Retina (tissue), 1 donor: ENCODE measurements around the gene ABCA13.

Source experiments
- DNase-seq: peaks from one replicate; pipeline ENCODE4 v3.0.0-alpha.2; 2016

ABCA13 gene

DNA sequence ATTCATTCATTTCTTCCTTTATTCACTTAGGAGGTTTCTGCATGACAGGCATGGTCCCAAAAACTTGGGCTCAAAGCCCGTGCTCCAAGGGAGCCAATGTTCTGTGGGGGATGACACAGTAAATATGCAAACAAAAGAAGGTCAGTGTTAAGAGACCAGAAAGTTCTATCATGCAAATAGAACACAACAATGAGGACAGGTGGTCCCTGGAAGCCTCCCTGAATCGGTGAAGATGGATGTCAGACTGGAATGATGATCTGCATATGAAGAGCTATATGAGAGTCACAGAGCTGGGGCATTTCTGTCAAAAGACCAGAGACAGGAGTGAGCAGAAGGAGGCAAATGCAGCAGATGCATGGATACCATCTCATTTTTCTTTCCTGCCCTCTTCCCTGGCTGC is 129.0 kb downstream of the ABCA13 start:
- no peak for DNase-seq

GRCh38 chr7:48301201-48301600 is 129.9 kb downstream of the ABCA13 start:
- no peak for DNase-seq

DNA sequence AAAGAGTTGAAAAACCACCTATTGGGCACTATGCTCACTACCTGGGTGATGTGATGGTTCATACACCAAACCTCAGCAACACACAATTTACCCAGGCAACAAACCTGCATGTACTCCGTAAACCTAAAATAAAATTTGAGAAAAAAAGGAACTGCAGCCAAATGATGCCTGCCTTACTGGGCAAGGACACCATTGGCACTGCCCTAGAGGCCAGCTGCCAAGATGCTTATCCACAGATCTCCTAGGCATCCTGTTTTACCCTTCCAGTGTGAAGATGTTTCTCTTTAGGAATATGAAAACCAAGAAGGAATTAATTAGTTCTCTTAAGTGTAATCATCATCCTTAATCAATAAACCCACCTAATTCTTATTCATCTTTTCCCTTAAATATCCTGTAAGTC is 133.4 kb downstream of the ABCA13 start:
- DNase-seq = no peak

GRCh38 chr7:48305661-48306060 is 134.4 kb downstream of the ABCA13 start:
- no peak for DNase-seq

DNA sequence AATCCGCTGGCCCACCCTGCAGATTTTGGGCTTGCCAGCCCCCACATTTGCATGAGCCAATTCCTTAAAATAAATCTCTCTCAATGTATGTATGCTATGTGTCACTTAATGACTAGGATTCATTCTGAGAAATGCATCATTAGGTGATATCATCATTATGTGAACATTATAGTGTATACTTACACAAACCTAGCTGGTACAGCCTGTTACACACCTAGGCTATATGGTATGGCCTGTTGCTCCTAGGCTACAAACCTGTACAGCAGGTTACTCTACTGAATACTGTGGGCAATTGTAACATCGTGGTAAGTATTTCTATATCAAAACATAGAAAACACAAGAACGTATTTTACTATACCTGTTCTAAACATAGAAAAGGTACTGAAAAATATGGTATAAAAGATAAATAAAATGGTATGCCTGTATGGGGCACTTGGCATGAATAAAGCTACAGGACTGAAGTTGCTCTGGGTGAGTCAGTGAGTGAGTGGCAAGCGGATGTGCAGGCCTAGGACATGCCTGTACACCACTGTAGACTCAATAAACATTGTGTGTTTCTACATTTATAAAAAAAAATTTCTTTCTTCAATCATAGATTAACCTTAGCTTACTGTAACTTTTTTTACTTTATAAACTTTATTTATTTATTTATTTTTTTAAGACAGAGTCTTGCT is 135.9 kb downstream of the ABCA13 start:
- no peak for DNase-seq

DNA sequence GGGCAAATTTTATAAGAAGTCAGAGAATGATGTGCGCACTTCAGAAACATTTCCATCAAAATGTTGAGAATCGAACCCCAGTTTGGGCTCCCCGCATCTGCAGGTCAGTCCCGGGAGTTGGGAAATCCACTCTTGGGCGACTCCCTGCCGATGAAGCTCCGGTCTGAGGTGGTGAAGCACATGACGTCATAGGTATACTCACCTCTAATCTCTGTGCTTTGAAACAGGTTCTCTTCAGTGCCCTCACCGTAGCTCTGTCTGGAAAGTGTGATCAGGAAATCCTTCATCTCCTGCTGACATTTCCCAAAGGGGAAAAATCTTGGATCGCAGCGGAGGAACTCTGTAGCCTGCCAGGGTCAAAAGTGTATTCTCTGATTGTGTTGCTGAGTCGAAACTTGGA is 138.5 kb downstream of the ABCA13 start:
- DNase-seq = no peak

DNA sequence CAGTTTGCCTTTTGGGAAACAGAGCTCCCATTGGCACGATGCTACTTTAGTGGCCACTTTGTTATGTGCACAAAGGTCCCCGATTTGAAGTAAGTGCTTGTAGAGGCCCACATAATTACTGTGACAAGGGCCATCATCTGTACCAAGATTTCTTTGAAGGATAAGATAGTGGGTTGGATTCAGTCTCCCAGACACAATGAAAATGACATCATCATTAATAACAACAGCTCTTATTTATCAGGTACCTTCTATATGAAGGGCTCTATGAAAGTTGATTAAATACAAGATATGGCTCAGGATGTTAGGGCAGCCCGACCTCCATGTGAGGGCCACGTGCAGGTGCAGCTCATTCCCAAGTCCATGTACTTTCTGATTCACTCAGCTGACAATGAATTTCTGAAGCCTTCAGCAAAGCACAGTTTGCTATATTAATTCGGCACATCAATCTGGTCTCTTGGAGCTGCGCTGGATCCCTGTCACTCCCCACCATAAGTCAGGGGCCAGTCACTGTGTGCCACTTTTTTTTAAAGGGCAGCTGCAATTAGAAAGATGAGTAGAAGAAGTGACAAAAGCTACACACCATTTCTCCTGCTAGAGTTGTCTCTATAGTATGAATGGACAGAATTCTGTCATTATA is 140.3 kb downstream of the ABCA13 start:
- no peak for DNase-seq

DNA sequence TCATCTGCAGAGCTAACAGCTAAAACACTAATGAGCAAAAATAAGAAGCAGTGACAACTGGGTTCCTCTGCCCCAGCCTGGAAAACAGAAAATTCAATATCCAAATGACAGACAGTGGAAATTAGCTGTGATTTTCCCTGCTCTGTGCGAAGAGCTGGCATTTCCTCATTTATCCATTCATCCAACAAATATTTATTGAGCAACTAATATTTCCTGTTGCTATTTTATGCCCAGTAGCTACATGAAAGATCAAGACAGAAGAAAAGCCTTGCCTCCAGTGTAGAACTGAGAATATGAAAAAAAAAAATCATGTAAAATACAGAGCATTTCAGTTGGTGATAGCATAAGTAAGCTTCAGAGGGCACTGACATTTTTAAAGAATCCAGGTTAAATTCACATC is 140.9 kb downstream of the ABCA13 start:
- no peak for DNase-seq

GRCh38 chr7:48316768-48317167 is 145.5 kb downstream of the ABCA13 start:
- DNase-seq = no peak

GRCh38 chr7:48317360-48317759 is 146.1 kb downstream of the ABCA13 start:
- DNase-seq = no peak

- no peak for DNase-seq
Observed at GRCh38 chr7:48321319-48322010, 150.2 kb downstream of the ABCA13 start.

DNA sequence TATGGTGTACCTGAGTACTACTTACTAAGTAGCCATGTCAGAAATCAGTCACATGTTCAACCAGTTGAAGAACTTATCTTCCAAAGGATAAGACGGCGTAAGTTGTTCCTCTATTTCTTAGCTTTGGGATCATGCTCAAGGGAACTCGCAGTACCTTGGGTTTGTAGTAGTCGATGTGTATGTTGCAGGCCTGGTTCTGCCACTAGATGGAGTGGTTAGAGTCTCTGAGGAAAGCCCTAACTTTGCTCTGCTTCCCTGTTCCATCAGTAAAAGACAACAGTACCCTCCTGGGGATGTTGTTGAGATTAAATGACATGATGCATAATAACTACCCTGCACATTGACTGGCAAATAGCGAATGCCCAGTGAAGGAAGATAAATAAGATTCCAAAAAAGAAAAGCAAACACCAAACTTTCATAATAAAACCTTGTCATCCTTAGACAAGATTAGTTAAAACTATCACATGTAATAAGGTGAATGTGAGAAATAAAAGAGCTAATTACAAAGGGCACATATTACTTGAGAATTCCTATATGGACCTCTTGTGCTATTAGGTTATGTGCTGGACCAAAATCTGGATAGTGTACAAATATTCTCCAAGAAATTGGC is 165.9 kb downstream of the ABCA13 start:
- peak; percentile 12 for DNase-seq

- no peak for DNase-seq
Observed at GRCh38 chr7:48337781-48338180, 166.5 kb downstream of the ABCA13 start.

GRCh38 chr7:48347230-48347825 is 176.1 kb downstream of the ABCA13 start:
- DNase-seq = no peak

DNA sequence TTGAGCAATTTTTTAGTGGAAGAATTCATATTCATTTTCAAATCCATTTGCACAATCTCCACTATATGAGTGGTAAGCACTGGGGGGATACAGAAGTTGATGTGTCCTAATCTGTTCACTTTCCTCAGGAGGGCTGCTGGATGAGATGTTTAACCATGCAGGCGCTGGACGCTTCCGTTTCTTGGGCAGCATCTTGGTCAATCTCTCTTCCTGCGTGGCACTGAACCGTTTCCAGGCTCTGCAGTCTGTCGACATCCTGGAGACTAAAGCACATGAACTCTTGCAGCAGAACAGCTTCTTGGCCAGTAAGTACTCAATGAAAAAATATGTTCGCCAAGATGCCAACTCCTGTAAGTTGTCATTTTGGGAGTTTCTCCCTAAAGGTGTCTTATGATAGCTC is 179.3 kb downstream of the ABCA13 start:
- no peak for DNase-seq

GRCh38 chr7:48351900-48352299 is 180.6 kb downstream of the ABCA13 start:
- DNase-seq = no peak

DNA sequence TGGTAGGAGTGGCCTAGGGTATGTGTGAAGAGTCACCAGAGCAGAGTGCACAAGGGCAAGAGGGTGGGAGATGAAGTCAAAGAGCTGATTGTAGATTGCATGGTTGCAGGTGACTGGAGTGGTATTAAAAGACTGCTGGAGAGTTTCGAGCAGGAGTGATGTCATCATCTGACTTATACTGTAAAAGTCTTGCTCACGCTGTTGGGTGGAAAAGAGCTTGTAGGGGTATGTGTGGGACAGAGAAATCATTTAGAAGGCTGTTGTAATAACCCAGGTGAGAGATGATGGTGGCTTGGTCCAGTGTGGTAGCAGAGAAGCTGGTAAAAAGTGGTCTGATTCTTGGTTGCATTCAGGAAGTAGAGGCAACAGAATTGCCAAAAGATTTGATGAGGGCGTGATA is 184.1 kb downstream of the ABCA13 start:
- DNase-seq = no peak

DNA sequence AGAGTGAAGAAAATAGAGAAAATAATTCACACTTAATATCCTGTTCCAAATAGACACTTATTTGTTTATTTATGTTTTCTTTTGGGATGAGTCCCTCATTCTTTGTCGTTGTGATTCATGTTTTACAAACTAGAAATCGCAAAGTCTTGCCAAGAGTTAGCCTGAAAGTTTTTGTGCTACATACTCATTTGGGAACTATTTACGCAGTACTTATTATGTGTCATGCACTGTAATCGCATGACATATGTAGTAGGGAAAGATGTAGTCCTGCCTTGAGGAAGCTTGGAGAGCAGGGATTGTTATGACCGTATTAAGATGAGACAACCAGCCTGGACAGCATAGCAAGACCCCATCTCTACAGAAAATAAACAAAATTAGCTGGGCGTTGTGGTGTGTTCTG is 189.3 kb downstream of the ABCA13 start:
- no peak for DNase-seq

- DNase-seq = no peak
Observed at GRCh38 chr7:48363174-48363573, 191.9 kb downstream of the ABCA13 start.

DNA sequence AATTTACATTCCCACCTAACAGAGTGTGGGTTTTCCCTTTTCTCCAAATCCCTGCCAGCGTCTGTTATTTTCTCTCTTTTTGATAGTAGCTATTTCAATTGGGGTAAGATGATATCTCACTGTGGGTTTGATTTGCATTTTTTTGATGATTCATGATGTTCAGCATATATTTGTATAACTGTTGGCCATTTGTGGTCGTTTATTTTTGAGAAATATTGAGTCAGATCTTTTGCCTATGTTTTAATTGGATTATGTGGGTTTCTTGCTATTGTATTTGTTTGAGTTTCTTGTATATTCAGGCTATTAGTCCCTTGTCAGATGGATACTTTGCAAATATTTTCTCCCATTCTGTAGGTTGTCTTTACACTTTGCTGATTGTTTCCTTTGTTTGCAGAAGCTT is 193.8 kb downstream of the ABCA13 start:
- no peak for DNase-seq

GRCh38 chr7:48366096-48366495 is 194.8 kb downstream of the ABCA13 start:
- no peak for DNase-seq

- DNase-seq = no peak
Observed at GRCh38 chr7:48376263-48376662, 205.0 kb downstream of the ABCA13 start.

- no peak for DNase-seq
Observed at GRCh38 chr7:48380921-48381320, 209.7 kb downstream of the ABCA13 start.

DNA sequence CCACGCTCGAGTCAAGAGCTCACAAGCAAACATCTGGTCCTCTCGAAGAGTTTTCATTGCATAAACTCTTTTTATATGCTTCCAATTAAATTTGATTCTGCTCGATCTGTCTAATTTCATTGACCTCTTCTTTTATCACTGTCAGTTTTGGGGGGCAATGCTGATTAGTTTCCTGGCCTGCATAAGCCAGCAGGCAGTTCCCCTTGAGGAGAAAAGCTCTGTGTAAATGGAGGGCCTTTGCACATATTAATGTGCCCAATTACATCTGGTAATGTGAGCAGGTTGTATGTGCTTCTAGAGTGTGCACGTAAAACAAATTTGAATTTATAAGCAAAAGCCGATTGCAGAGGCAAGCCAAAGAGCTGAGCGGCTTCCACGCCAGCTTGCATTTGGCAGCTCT is 210.3 kb downstream of the ABCA13 start:
- peak; percentile 9 for DNase-seq
